Brain microvascular endothelial cell (primary cell): Measurements from ENCODE around the gene MTCL1.

Source experiments
- DNase-seq: peaks from one replicate; pipeline ENCODE4 v3.0.0-alpha.2; 2020
- H3K27ac ChIP-seq: fragments of 250-450 bp; sonication (Bioruptor Pico); 2 replicates; pipeline ENCODE4 v1.5.1; 2020; ENCODE audit warnings: mild to moderate bottlenecking, moderate library complexity
- H3K27me3 ChIP-seq: fragments of 250-450 bp; sonication (Bioruptor Pico); replicated peaks from 2 replicates; pipeline ENCODE4 v1.5.1; 2020; ENCODE audit warnings: mild to moderate bottlenecking
- H3K36me3 ChIP-seq: fragments of 250-450 bp; sonication (Bioruptor Pico); replicated peaks from 2 replicates; pipeline ENCODE4 v1.5.1; 2020; ENCODE audit warnings: mild to moderate bottlenecking
- H3K4me3 ChIP-seq: 2 replicates; pipeline ENCODE4 v1.5.1; 2011; ENCODE audit warnings: low read depth, mild to moderate bottlenecking, control low read depth, low read length, moderate library complexity
- CTCF ChIP-seq: IDR thresholded peaks from 2 replicates; pipeline ENCODE4 v1.5.1; 2011; ENCODE audit warnings: low read depth, mild to moderate bottlenecking, moderate library complexity, low read length, control low read depth, inconsistent platforms; ENCODE audit errors: missing control alignments
- in situ Hi-C: cut with HindIII; loops from 2 replicates; pipeline ENCODE4 v1.10.0; 2017; ENCODE audit warnings: low sequenced_read_pairs, low pct_ligation_motif_present

The MTCL1 gene

GRCh38 chr18:8668381-8668780 lies 37.0 kb upstream of the MTCL1 start:
- no peaks in the 10 kb centered on the region for H3K27me3 ChIP-seq
- TF ChIP-seq CTCF: no peak
- H3K36me3 ChIP-seq: no peaks in the 10 kb centered on the region
- H3K27ac ChIP-seq: no peak overlapping the region
- DNase-seq: no peak
- in situ Hi-C loops: no loop called here
- H3K4me3 ChIP-seq: no peak overlapping the region

- Histone ChIP-seq H3K27ac (no peak overlapping the region), H3K27me3 (no peaks in the 10 kb centered on the region), H3K36me3 (no peaks in the 10 kb centered on the region), H3K4me3 (no peak overlapping the region)
- TF ChIP-seq CTCF: no peak
- DNase-seq: no peak
- in situ Hi-C loops: no loop called here
Observed at GRCh38 chr18:8669571-8669970, 35.8 kb upstream of the MTCL1 start.

GRCh38 chr18:8673256-8674209 lies 31.8 kb upstream of the MTCL1 start:
- in situ Hi-C loops: no loop called here
- TF ChIP-seq CTCF: no peak

GRCh38 chr18:8675057-8675456 lies 30.3 kb upstream of the MTCL1 start:
- TF ChIP-seq CTCF: no peak
- H3K27me3 ChIP-seq: no peaks in the 10 kb centered on the region
- H3K36me3 ChIP-seq: no peaks in the 10 kb centered on the region
- no peak overlapping the region for H3K27ac ChIP-seq
- in situ Hi-C loops: no loop called here
- H3K4me3 ChIP-seq: no peak overlapping the region
- no peak for DNase-seq

More at GRCh38 chr18:8673256-8674209, 31.8 kb upstream of the MTCL1 start:
- Histone ChIP-seq H3K27ac (no peak overlapping the region), H3K27me3 (no peaks in the 10 kb centered on the region), H3K4me3 (no peak overlapping the region), H3K36me3 (no peaks in the 10 kb centered on the region)
- no peak for DNase-seq

- no peak for TF ChIP-seq CTCF
- DNase-seq: no peak
- H3K27ac ChIP-seq: no peak overlapping the region
- H3K36me3 ChIP-seq: no peaks in the 10 kb centered on the region
- in situ Hi-C loops: no loop called here
- H3K4me3 ChIP-seq: no peak overlapping the region
- no peaks in the 10 kb centered on the region for H3K27me3 ChIP-seq
Observed at GRCh38 chr18:8681196-8681595, 24.2 kb upstream of the MTCL1 start.
